ENCODE measurements around the gene GJA8.
"Not testable (repeated sequence)": the region's sequence is repeated elsewhere in the genome, so short reads cannot be mapped to it uniquely, and the experiment has no call there.

The GJA8 gene

GRCh38 chr1:147902253-147902845 is at the start of gene GJA8:
Gene GJA8, plus strand, starts transcription at chr1:147902795. Its CDS starts 5,161 bp downstream, at chr1:147907956.
- DNase-seq, result no peak

- no peak for DNase-seq
These were observed 49.2 kb upstream of the GJA8 start for GRCh38 chr1:147853391-147853790.

GRCh38 chr1:147854989-147855388 is 47.6 kb upstream of the GJA8 start:
- not testable (repeated sequence) for DNase-seq

GRCh38 chr1:147855996-147856395 is 46.6 kb upstream of the GJA8 start:
- not testable (repeated sequence) for DNase-seq

GRCh38 chr1:147867204-147867603 is 35.4 kb upstream of the GJA8 start:
- not testable (repeated sequence) for DNase-seq

GRCh38 chr1:147878022-147878421 is 24.6 kb upstream of the GJA8 start:
- no peak for DNase-seq

- no peak for DNase-seq
These were observed 22.7 kb upstream of the GJA8 start for GRCh38 chr1:147879911-147880310.

- DNase-seq, result no peak
These were observed 20.1 kb upstream of the GJA8 start for GRCh38 chr1:147882535-147882934.

- DNase-seq, result peak; percentile 65
These were observed 12.3 kb upstream of the GJA8 start for GRCh38 chr1:147890177-147890790.

GRCh38 chr1:147891088-147891487 is 11.5 kb upstream of the GJA8 start:
- DNase-seq, result no peak

GRCh38 chr1:147892216-147892615 is 10.4 kb upstream of the GJA8 start:
- DNase-seq, result peak; percentile 55

GRCh38 chr1:147892731-147893214 is 9.8 kb upstream of the GJA8 start:
- DNase-seq, result peak; percentile 69

GRCh38 chr1:147895123-147895522 is 7.5 kb upstream of the GJA8 start:
- DNase-seq, result no peak

- no peak for DNase-seq
These were observed 5.4 kb upstream of the GJA8 start for GRCh38 chr1:147897029-147897752.

GRCh38 chr1:147897789-147898188 is 4.8 kb upstream of the GJA8 start:
- no peak for DNase-seq

GRCh38 chr1:147904726-147905125 is 2.1 kb downstream of the GJA8 start:
- no peak for DNase-seq

GRCh38 chr1:147907786-147908509 is 5.4 kb downstream of the GJA8 start:
- no peak for DNase-seq

GRCh38 chr1:147912553-147912952 is 10.0 kb downstream of the GJA8 start:
- DNase-seq, result no peak

- no peak for DNase-seq
These were observed 10.9 kb downstream of the GJA8 start for GRCh38 chr1:147913362-147913942.

GRCh38 chr1:147919896-147920295 is 17.3 kb downstream of the GJA8 start:
- no peak for DNase-seq

- no peak for DNase-seq
These were observed 22.2 kb downstream of the GJA8 start for GRCh38 chr1:147924813-147925212.

- DNase-seq, result not testable (repeated sequence)
These were observed 24.6 kb downstream of the GJA8 start for GRCh38 chr1:147927215-147927614.

- not testable (repeated sequence) for DNase-seq
These were observed 25.1 kb downstream of the GJA8 start for GRCh38 chr1:147927689-147928088.

All from DMS153 (cell line).